Epithelial cell of esophagus (primary cell): ENCODE data around the gene NAALADL1.
A peak's percentile ranks its signal among the peaks of the same experiment; 100 is the strongest.

Experiments
- DNase-seq: peaks from one replicate; pipeline ENCODE4 v3.0.0; 2010; ENCODE audit warnings: low read depth
- H3K4me3 ChIP-seq: 2 replicates; pipeline ENCODE4 v1.5.1; 2011; ENCODE audit warnings: mild to moderate bottlenecking, low read length, control low read depth
- TF ChIP-seq, protein P1 (sequence below): IDR thresholded peaks from 2 replicates; pipeline ENCODE4 v1.5.1; 2011; ENCODE audit warnings: low read depth, mild to moderate bottlenecking, low read length, control low read depth, inconsistent platforms; ENCODE audit not compliant: insufficient read depth; ENCODE audit errors: missing control alignments

The NAALADL1 gene

DNA sequence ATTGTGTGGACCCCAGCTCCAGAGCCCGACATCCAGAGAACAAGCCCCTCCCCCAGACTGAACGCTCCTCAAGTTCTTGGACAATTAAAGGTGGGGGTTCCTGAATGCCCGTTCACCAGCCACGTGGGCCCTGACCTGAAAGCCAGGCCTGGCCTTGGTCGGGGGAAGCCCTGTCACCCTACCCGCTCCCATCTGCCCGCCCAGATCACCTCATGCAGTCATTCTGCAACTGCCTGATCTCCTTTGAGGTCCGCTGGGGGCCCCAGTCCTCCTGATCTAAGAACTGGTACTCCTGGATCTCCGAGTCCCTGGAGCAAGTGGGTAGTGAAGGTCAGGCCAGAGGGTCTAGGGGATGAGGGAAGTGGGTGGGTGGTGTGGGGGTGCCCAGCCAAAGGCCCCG is 9.1 kb upstream of the NAALADL1 start:
- TF ChIP-seq, protein P1, sequence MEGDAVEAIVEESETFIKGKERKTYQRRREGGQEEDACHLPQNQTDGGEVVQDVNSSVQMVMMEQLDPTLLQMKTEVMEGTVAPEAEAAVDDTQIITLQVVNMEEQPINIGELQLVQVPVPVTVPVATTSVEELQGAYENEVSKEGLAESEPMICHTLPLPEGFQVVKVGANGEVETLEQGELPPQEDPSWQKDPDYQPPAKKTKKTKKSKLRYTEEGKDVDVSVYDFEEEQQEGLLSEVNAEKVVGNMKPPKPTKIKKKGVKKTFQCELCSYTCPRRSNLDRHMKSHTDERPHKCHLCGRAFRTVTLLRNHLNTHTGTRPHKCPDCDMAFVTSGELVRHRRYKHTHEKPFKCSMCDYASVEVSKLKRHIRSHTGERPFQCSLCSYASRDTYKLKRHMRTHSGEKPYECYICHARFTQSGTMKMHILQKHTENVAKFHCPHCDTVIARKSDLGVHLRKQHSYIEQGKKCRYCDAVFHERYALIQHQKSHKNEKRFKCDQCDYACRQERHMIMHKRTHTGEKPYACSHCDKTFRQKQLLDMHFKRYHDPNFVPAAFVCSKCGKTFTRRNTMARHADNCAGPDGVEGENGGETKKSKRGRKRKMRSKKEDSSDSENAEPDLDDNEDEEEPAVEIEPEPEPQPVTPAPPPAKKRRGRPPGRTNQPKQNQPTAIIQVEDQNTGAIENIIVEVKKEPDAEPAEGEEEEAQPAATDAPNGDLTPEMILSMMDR, result no peak
- H3K4me3 ChIP-seq, result no peak overlapping the region
- no peak for DNase-seq

DNA sequence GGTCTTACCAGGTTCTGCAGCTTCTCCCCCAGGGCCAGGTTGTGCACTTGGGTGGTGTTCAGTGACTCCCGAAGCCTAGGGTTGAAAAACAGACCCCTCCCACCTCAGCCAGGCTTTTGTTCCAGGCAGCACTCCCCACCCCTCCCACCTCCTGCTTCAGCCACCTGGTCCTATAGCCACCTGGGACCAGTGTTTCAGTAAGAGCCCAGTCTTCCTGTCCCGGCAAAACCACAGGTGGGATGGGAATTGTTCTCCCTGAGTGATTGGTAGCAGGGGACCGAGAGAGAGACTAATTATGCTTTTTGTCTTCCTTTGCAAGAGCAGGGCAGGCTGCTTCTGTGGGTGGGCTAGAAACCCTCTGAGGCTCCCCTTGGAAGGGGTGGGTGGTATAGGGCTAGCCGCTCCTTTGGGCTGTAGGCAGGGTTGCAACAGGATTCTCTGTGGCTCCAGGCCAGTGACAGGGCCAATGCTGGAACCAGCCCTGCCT is 8.5 kb upstream of the NAALADL1 start:
- no peak overlapping the region for H3K4me3 ChIP-seq

DNA sequence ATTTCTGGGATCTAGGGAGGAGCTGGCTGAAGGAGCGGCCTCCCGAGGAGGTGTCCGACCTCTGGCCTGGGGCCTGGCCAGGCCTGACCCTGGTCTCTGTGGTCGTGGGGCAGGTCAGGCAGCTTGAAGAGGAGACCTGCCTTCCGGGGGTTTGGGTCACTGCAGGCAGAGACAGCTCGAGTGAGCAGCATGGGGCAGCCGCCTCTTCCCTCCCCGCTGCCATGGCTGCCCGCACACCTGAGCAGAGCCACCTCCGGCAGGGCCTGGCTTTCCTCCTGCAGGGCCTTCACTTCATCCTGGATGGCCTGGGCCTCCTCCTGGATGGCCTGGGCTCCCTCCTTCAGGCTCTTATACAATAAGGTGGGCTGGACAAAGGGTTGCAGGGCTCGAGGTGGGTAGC is 8.0 kb upstream of the NAALADL1 start:
- TF ChIP-seq, protein P1, result no peak
- no peak overlapping the region for H3K4me3 ChIP-seq
- no peak for DNase-seq

More for the DNA sequence above, 8.5 kb upstream of the NAALADL1 start:
- TF ChIP-seq, protein P1, result no peak
- no peak for DNase-seq

DNA sequence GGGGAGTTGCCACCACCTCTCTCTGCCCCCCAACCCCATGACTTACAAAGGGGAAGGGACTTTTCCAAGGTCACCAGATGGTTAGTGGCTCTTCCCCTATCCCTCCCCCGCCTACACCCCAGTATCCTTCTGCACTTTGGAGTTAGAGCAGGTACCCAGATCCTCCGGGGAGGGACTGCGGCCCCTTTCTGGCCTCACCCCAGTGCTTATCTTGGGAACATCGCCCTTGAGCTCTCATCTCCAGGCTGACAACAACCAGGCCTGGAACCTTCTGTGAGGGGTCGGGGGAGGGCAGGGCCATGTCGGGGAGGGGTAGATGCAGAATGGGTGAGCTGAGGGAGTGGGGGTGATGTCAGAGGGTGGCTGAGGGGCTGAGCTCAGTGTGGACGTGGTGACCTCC is 7.5 kb upstream of the NAALADL1 start:
- no peak for DNase-seq
- no peak overlapping the region for H3K4me3 ChIP-seq
- TF ChIP-seq, protein P1, result no peak

- H3K4me3 ChIP-seq, result no peak overlapping the region
- TF ChIP-seq, protein P1, result no peak
- no peak for DNase-seq
These were observed 6.5 kb upstream of the NAALADL1 start for GRCh38 chr11:65064847-65065240.

- no peak overlapping the region for H3K4me3 ChIP-seq
- TF ChIP-seq, protein P1, result no peak
- DNase-seq, result peak; percentile 65
These were observed 5.2 kb upstream of the NAALADL1 start for GRCh38 chr11:65063532-65063931.

- DNase-seq, result peak; percentile 26
- no peak overlapping the region for H3K4me3 ChIP-seq
- TF ChIP-seq, protein P1, result peak; percentile 19
These were observed 2.6 kb upstream of the NAALADL1 start for GRCh38 chr11:65060913-65061408.
